ENCODE data around the gene CCDC24.

GRCh38 chr1:43956234-43956633 is 35.2 kb upstream of the CCDC24 start:
- TF ChIP-seq CTCF (IDR thresholded peaks at IDR 0.05): no peak
- TF ChIP-seq POLR2A (IDR thresholded peaks at IDR 0.05): no peak
